HepG2 (cell line): Measurements from ENCODE around the gene UNC5A. TPM values are rescaled to one million over a fixed set of nuclear protein-coding genes. Genes with fewer than 3 reads are reported as not detected.

Experiments
- ATAC-seq: fragments of 200-7000 bp; cut with Tn5 transposase; 3 replicates; pipeline ENCODE4 v1.9.1; 2020; ENCODE audit warnings: mild to moderate bottlenecking, moderate library complexity
- BruUV-seq: library from RNA; stranded (reverse); fragments of 400-500 nt; replicated peaks from 2 replicates; lab custom pipeline; 2021; lab: Mats Ljungman, UMichigan
- CTCF ChIA-PET: fragments of 300-600 bp; formaldehyde crosslinking; extraction: SDS; loops from one replicate; lab custom pipeline; 2021; ENCODE audit warnings: low total read pairs, inconsistent platforms, low intra/inter-chr PET ratio; lab: Yijun Ruan, JAX
- POLR2A ChIA-PET: fragments of 350-600 bp; sonication (Branson Sonifier 250); formaldehyde crosslinking; loops from one replicate; lab custom pipeline; 2020; ENCODE audit warnings: antibody characterized with exemption, inconsistent platforms; lab: Yijun Ruan, JAX
- DNase-seq: peaks from one replicate; pipeline ENCODE4 v3.0.0-alpha.2; 2015; ENCODE audit warnings: low spot score
- FAIRE-seq: peaks from 3 replicates; lab custom pipeline; 2011; peaks lifted over from hg19 to GRCh38; lab: Jason Lieb, UNC
- H2AFZ ChIP-seq: one replicate; pipeline ENCODE4 v1.6.1; 2011; ENCODE audit warnings: low read length, inconsistent platforms
- H3K27ac ChIP-seq: fragments of 300-600 bp; 3 replicates; pipeline ENCODE4 v1.8.0; 2011; ENCODE audit warnings: mixed run types, mild to moderate bottlenecking, mixed read lengths, low read length, inconsistent platforms; ENCODE audit not compliant: insufficient read depth; ENCODE audit errors: extremely low read length
- H3K27me3 ChIP-seq, 2 experiments: fragments of 200-600 bp in 1 of 2; 2 replicates in 1 of 2; 3 replicates in 1 of 2; pipeline versions ENCODE4 v1.6.0 to v1.8.0; 2011; ENCODE audit warnings: low read length in 2 of 2, mild to moderate bottlenecking in 2 of 2, moderate library complexity in 2 of 2, inconsistent platforms in 1 of 2; ENCODE audit not compliant: insufficient read depth in 2 of 2, control insufficient read depth in 1 of 2
- H3K36me3 ChIP-seq, 2 experiments: fragments of 200-600 bp in 1 of 2; replicated peaks in 1 of 2; 2 replicates in 1 of 2; 3 replicates in 1 of 2; pipeline versions ENCODE4 v1.5.1 to v1.8.0; 2011; ENCODE audit warnings: low read length in 2 of 2, inconsistent platforms in 1 of 2; ENCODE audit not compliant: insufficient read depth in 2 of 2, control insufficient read depth in 1 of 2
- H3K4me1 ChIP-seq: 2 replicates; pipeline ENCODE4 v1.5.1; 2012; ENCODE audit warnings: low read length, inconsistent platforms; ENCODE audit not compliant: insufficient read depth
- H3K4me2 ChIP-seq: 2 replicates; pipeline ENCODE4 v1.6.0; 2011; ENCODE audit warnings: low read depth, low read length, inconsistent platforms
- H3K4me3 ChIP-seq, 3 experiments: fragments of 200-600 bp in 1 of 3; sonication (generic), shearing (Covaris generic) in 1 of 3; replicated peaks in 1 of 3; 2 replicates each; pipeline ENCODE4 v1.5.1; 2011 to 2016; ENCODE audit warnings: low read length in 3 of 3, inconsistent platforms in 2 of 3, low read depth in 2 of 3, mild to moderate bottlenecking in 2 of 3, control low read depth in 1 of 3, mixed read lengths in 1 of 3; ENCODE audit not compliant: insufficient read depth in 1 of 3
- H3K79me2 ChIP-seq: one replicate; pipeline ENCODE4 v1.6.1; 2011; ENCODE audit warnings: low read length, inconsistent platforms; ENCODE audit not compliant: insufficient read depth
- H3K9ac ChIP-seq: 2 replicates; pipeline ENCODE4 v1.6.0; 2011; ENCODE audit warnings: mild to moderate bottlenecking, low read depth, low read length, inconsistent platforms; ENCODE audit not compliant: insufficient read depth
- H3K9me3 ChIP-seq: 2 replicates; pipeline ENCODE4 v1.5.1; 2012; ENCODE audit warnings: mild to moderate bottlenecking, low read length
- H4K20me1 ChIP-seq: 2 replicates; pipeline ENCODE4 v1.6.0; 2011; ENCODE audit warnings: inconsistent platforms, mild to moderate bottlenecking, low read length, moderate library complexity; ENCODE audit not compliant: insufficient read depth
- AGO1 ChIP-seq: fragments of 200-400 bp; formaldehyde crosslinking; IDR thresholded peaks from 2 replicates; pipeline ENCODE4 v1.6.1; 2017; ENCODE audit warnings: mild to moderate bottlenecking, low read depth, low read length, moderate library complexity; ENCODE audit not compliant: poor library complexity, severe bottlenecking
- ATAD3A ChIP-seq: sonication (generic); formaldehyde crosslinking; IDR thresholded peaks from 2 replicates; pipeline ENCODE4 v1.4.0; 2020; ENCODE audit warnings: missing genetic modification reagents
- MIER2 ChIP-seq: IDR thresholded peaks from 2 replicates; pipeline ENCODE4 v1.6.1; 2016; ENCODE audit warnings: missing biosample characterization, missing genetic modification reagents
- NFIB ChIP-seq: sonication (generic); formaldehyde crosslinking; IDR thresholded peaks from 2 replicates; pipeline ENCODE4 v1.9.0; 2021; ENCODE audit warnings: missing genetic modification reagents, mild to moderate bottlenecking, borderline replicate concordance
- NR3C1 ChIP-seq: sonication (generic); formaldehyde crosslinking; IDR thresholded peaks from 2 replicates; pipeline ENCODE4 v1.4.0; 2020; ENCODE audit warnings: missing genetic modification reagents
- PHF20 ChIP-seq: sonication (generic); formaldehyde crosslinking; IDR thresholded peaks from 2 replicates; pipeline ENCODE4 v1.5.0; 2020; ENCODE audit warnings: mild to moderate bottlenecking, missing genetic modification reagents
- ZMAT5 ChIP-seq: sonication (generic); formaldehyde crosslinking; IDR thresholded peaks from 2 replicates; pipeline ENCODE4 v1.5.0; 2020; ENCODE audit warnings: mild to moderate bottlenecking, low read depth, missing genetic modification reagents, borderline replicate concordance
- ZNF251 ChIP-seq: sonication (generic); formaldehyde crosslinking; IDR thresholded peaks from 2 replicates; pipeline ENCODE4 v1.9.0; 2021; ENCODE audit warnings: mild to moderate bottlenecking, missing genetic modification reagents
- WGBS: methylation state at CpG from one replicate; pipeline ENCODE4 v1.1.6; 2017; ENCODE audit warnings: low lambda C conversion rate; 5-methylcytosine and 5-hydroxymethylcytosine counted together
- in situ Hi-C: cut with HindIII; loops from 2 replicates; pipeline ENCODE4 v1.10.0; 2017; ENCODE audit warnings: low pct_unique_long_range_greater_than_20kb; ENCODE audit not compliant: extremely low pct_ligation_motif_present
- intact Hi-C: fragments of 100-400 bp; cut with micrococcal nuclease; formaldehyde crosslinking; loops from one replicate; pipeline ENCODE4 v1.10.0; 2022; ENCODE audit not compliant: unreplicated experiment
- polyA plus RNA-seq, 8 experiments: library from polyadenylated mRNA; depleted of rRNA in 3 of 8; stranded (reverse) in 7 of 8; unstranded in 1 of 8; fragments of >200 nt; fragmentation: Illumina TruSeq in 4 of 8; extraction: Trizol in 4 of 8; gene quantifications; 2 replicates each; pipeline versions ENCODE4 v1.2.1 to v1.2.3, GENCODE V29; 2011 to 2016; ENCODE audit warnings: low read depth in 4 of 8, missing spikeins in 1 of 8, mixed read lengths in 1 of 8; ENCODE audit not compliant: insufficient read depth in 1 of 8
- total RNA-seq, 5 experiments: library from RNA; depleted of rRNA; stranded (reverse); fragments of >200 nt; fragmentation: Illumina TruSeq; extraction: Trizol; gene quantifications; 2 replicates each; pipeline ENCODE4 v1.2.3, GENCODE V29; 2016; ENCODE audit warnings: low read depth in 1 of 5
- TF ChIP-seq, protein P1 (sequence below): sonication (generic); formaldehyde crosslinking; IDR thresholded peaks from 2 replicates; pipeline ENCODE4 v1.4.0; 2020; ENCODE audit warnings: missing genetic modification reagents, borderline replicate concordance
- TF ChIP-seq, protein P2 (sequence below): sonication (generic); formaldehyde crosslinking; IDR thresholded peaks from 2 replicates; pipeline ENCODE4 v1.4.0; 2020; ENCODE audit warnings: missing genetic modification reagents, low read depth, mild to moderate bottlenecking, borderline replicate concordance

UNC5A gene
- total and polyA plus RNA-seq, 2 of the 13 experiments (the other 11 are each of a cell fraction or from before 2014, with no cell fraction given), result not detected

- TF ChIP-seq, protein P1, sequence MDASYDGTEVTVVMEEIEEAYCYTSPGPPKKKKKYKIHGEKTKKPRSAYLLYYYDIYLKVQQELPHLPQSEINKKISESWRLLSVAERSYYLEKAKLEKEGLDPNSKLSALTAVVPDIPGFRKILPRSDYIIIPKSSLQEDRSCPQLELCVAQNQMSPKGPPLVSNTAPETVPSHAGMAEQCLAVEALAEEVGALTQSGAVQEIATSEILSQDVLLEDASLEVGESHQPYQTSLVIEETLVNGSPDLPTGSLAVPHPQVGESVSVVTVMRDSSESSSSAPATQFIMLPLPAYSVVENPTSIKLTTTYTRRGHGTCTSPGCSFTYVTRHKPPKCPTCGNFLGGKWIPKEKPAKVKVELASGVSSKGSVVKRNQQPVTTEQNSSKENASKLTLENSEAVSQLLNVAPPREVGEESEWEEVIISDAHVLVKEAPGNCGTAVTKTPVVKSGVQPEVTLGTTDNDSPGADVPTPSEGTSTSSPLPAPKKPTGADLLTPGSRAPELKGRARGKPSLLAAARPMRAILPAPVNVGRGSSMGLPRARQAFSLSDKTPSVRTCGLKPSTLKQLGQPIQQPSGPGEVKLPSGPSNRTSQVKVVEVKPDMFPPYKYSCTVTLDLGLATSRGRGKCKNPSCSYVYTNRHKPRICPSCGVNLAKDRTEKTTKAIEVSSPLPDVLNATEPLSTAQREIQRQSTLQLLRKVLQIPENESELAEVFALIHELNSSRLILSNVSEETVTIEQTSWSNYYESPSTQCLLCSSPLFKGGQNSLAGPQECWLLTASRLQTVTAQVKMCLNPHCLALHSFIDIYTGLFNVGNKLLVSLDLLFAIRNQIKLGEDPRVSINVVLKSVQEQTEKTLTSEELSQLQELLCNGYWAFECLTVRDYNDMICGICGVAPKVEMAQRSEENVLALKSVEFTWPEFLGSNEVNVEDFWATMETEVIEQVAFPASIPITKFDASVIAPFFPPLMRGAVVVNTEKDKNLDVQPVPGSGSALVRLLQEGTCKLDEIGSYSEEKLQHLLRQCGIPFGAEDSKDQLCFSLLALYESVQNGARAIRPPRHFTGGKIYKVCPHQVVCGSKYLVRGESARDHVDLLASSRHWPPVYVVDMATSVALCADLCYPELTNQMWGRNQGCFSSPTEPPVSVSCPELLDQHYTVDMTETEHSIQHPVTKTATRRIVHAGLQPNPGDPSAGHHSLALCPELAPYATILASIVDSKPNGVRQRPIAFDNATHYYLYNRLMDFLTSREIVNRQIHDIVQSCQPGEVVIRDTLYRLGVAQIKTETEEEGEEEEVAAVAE (CRISPR knock-in tag), result no peak
- TF ChIP-seq PHF20, result no peak
- no peak for TF ChIP-seq NFIB (CRISPR knock-in tag)
- TF ChIP-seq NR3C1, result no peak
- no peak for TF ChIP-seq ATAD3A
Measured at GRCh38 chr5:176881816-176882566, 71.6 kb downstream of the UNC5A start (continued).

DNA sequence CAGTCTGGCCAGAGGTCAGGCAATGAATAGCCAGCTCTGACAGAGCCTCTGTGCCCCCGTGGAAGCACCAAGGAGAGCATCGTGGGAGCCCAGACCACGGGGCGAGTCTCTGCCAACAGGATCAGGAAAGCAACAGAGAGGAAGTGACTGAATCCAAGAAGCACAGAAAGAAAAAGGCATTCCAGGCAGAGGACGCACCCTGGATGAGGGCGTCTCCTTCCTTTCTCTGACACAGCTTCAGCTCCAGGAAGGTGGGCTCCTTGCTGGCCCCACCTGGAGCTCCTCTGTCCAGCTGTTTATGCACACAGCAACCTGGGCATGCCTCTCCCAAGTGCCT lies 72.2 kb downstream of the UNC5A start:
- Histone ChIP-seq H3K79me2 (no peaks in the 10 kb centered on the region), H3K9me3 (no peaks in the 10 kb centered on the region), H4K20me1 (no peaks in the 10 kb centered on the region), H3K4me1 (peaks cover 8% of the 10 kb centered on the region; the same call in 1 of the 2 replicates), H3K4me3 (no peak overlapping the region), H3K4me2 (no peak overlapping the region), H3K36me3 (no peaks in the 10 kb centered on the region), H3K9ac (no peak overlapping the region), H3K27me3 (peaks cover 13 to 77% of the 10 kb centered on the region in 2 experiments), H3K27ac (no peak overlapping the region), H2AFZ (no peak overlapping the region)
- intact Hi-C loops, result no loop called here
- no peak for ATAC-seq
- TF ChIP-seq ZNF251 (CRISPR knock-in tag) (no peak), AGO1 (no peak), MIER2 (CRISPR knock-in tag) (no peak), ZMAT5 (CRISPR knock-in tag) (no peak)
- TF ChIP-seq, protein P2, sequence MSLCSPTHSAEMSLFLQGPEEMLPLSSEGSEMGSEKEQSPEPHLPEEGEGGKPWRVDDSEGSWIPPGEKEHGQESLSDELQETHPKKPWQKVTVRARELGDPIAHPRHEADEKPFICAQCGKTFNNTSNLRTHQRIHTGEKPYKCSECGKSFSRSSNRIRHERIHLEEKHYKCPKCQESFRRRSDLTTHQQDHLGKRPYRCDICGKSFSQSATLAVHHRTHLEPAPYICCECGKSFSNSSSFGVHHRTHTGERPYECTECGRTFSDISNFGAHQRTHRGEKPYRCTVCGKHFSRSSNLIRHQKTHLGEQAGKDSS (CRISPR knock-in tag), result no peak
- no TSS peak for BruUV-seq
- FAIRE-seq, result no peak
- POLR2A ChIA-PET, result no interaction called here
- no peak for DNase-seq
- WGBS, result 26% methylated on average over 6 of the region's 6 CpGs
- in situ Hi-C loops, result no loop called here
- CTCF ChIA-PET, result no interaction called here
